Measurements from ENCODE around the gene RXRB. TPM values are rescaled to one million over a fixed set of nuclear protein-coding genes. Genes with fewer than 3 reads are reported as not detected.
"Not testable (repeated sequence)": the region's sequence is repeated elsewhere in the genome, so short reads cannot be mapped to it uniquely, and the experiment has no call there.

Gene RXRB
- total RNA-seq, 1 donor from 2014 or later, result 21.6 TPM

GRCh38 chr6:33236328-33236727 lies 35.9 kb upstream of the RXRB start:
- TF ChIP-seq CTCF (IDR thresholded peaks at IDR 0.05), result no peak
- intact Hi-C loops (cut with DNase I), result no loop called here
- H3K27me3 ChIP-seq, result no peaks in the 10 kb centered on the region
- no peaks in the 10 kb centered on the region for H3K9me3 ChIP-seq
- no peak overlapping the region for H3K4me3 ChIP-seq
- no peak for DNase-seq (ENCODE audit: low spot score in 2 of 2)
- no peaks in the 10 kb centered on the region for H3K4me1 ChIP-seq
- H3K27ac ChIP-seq, result no peak overlapping the region
- no peaks in the 10 kb centered on the region for H3K36me3 ChIP-seq

DNA sequence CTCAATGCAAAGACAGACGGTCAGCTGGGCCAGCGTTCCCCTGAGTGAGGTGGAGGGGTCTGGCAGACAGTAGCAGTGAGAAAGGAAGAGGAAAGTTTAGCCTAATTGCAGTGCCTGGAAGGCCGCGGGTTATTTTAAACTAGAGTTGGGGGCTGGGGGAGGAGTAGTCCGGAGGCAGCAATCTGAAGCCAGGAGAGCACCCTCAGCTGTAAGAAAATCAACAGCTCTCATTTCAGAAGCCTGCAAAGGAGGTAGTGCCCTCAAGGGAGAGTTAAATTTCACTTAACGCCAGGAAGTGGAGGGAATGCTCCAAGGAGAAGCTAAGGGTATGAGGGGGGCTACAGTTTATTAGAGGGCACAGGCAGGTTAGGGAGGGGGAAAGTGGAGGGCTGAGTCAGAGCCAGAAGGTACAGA lies 34.8 kb upstream of the RXRB start:
- no peak for TF ChIP-seq CTCF (IDR thresholded peaks at IDR 0.05)
- Histone ChIP-seq H3K4me3 (no peak overlapping the region), H3K27me3 (no peaks in the 10 kb centered on the region), H3K36me3 (no peaks in the 10 kb centered on the region), H3K27ac (no peak overlapping the region), H3K4me1 (no peaks in the 10 kb centered on the region), H3K9me3 (no peaks in the 10 kb centered on the region)
- DNase-seq (ENCODE audit: low spot score in 2 of 2), result no peak
- intact Hi-C loops (cut with DNase I), result no loop called here

DNA sequence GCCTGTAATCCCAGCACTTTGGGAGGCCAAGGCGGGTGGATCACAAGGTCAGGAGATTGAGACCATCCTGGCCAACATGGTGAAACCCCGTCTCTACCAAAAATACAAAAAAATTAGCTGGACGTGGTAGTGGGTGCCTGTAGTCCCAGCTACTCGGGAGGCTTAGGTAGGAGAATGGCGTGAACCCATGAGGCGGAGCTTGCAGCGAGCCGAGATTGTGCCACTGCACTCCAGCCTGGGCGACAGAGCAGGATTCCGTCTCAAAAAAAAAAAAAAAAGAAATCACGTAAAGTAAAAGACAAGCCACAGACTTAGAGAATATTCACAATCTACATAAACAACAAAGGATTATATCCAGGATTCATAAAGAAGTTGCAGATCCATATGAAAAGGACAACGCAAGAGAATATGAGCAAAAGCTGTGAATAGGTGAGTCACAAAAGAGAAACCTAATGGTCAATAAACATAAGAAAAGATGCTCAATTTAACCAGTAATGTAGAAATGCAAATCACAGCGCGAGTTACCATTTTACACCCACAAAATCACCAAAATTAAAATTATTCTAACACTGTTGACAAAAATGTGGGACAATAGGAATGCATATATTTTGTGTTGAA lies 26.1 kb upstream of the RXRB start:
- H3K4me1 ChIP-seq; DNase-seq (ENCODE audit: low spot score in 2 of 2); H3K27me3 ChIP-seq; H3K4me3 ChIP-seq; H3K27ac ChIP-seq; H3K36me3 ChIP-seq; H3K9me3 ChIP-seq; intact Hi-C loops (cut with DNase I): not testable (repeated sequence)

DNA sequence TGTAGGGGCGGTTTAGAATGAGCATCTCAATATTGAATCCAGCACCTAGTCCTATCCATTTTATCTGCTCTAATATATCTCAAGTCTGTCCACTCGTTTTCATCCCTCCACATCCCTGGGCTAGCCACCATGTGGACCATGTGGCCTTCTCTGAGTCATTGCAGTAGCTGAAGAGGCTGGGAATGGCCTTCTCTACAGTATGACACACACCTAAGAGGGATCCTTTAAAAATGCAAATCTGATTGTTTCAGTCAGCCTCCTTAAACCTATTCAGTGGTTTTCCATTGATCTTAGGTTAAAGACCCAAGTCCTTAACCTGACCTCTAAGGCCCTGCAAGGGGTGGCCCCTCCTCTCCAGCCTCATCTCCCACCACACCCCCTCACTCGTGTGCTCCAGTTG lies 17.2 kb upstream of the RXRB start:
- TF ChIP-seq CTCF (IDR thresholded peaks at IDR 0.05), result no peak
- peaks cover 0 to 5% of the 10 kb centered on the region in 2 donors for H3K4me1 ChIP-seq
- DNase-seq (ENCODE audit: low spot score in 2 of 2), result no peak
- no peaks in the 10 kb centered on the region for H3K36me3 ChIP-seq
- H3K27me3 ChIP-seq, result no peaks in the 10 kb centered on the region
- H3K27ac ChIP-seq, result no peak overlapping the region
- H3K4me3 ChIP-seq, result no peak overlapping the region
- intact Hi-C loops (cut with DNase I), result no loop called here
- H3K9me3 ChIP-seq, result no peaks in the 10 kb centered on the region

GRCh38 chr6:33217246-33217645 lies 16.8 kb upstream of the RXRB start:
- H3K4me1 ChIP-seq, result peaks cover 0 to 5% of the 10 kb centered on the region in 2 donors
- no peaks in the 10 kb centered on the region for H3K9me3 ChIP-seq
- H3K27me3 ChIP-seq, result no peaks in the 10 kb centered on the region
- no peak for DNase-seq (ENCODE audit: low spot score in 2 of 2)
- no peaks in the 10 kb centered on the region for H3K36me3 ChIP-seq
- H3K27ac ChIP-seq, result no peak overlapping the region
- no peak overlapping the region for H3K4me3 ChIP-seq
- intact Hi-C loops (cut with DNase I), result no loop called here
- TF ChIP-seq CTCF (IDR thresholded peaks at IDR 0.05), result no peak

DNA sequence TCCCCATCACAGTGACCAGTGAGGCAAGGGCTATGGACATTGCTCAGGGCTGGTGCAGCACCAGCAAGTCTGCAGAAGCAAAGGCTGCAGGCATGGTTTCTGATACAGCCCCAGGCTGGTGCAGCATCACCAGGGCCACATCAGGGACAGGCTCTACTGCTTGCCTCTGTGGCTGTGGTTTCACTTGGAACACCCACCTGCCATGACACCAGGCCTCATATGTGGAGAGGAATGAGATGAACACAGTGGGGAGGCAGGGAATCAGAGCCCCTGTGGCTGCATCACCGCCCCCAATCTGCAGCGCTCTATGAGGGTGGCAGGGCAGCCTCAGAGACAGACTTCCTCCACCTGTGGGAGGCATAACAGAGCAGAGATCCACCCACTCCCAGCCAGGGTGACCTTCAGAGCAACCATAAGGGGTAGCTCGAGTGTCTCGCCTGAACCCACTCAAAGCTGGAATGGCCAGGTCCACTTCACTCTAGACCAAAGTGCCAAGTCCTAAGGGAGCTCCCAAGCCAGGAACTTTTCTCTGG lies 15.7 kb upstream of the RXRB start:
- Histone ChIP-seq H3K27me3 (no peaks in the 10 kb centered on the region), H3K27ac (no peak overlapping the region), H3K4me3 (no peak overlapping the region), H3K9me3 (no peaks in the 10 kb centered on the region), H3K36me3 (no peaks in the 10 kb centered on the region), H3K4me1 (peaks cover 0 to 5% of the 10 kb centered on the region in 2 donors)
- no peak for TF ChIP-seq CTCF (IDR thresholded peaks at IDR 0.05)
- DNase-seq (ENCODE audit: low spot score in 2 of 2), result peak in 1 of 2 donors; percentile 53
- intact Hi-C loops (cut with DNase I), result no loop called here
